Stimulated activated CD8-positive, alpha-beta memory T cell treated with anti-CD3 and anti-CD28 coated beads, Interleukin-2, amount 100 ng/mL, for 1 hour (primary cell): ENCODE results near the gene KRT79.

Experiments
- DNase-seq, 2 donors: peaks; one replicate each; pipeline ENCODE4 v3.0.0-alpha.2; 2020; ENCODE audit warnings: low read depth in 2 of 2

Gene KRT79

DNA sequence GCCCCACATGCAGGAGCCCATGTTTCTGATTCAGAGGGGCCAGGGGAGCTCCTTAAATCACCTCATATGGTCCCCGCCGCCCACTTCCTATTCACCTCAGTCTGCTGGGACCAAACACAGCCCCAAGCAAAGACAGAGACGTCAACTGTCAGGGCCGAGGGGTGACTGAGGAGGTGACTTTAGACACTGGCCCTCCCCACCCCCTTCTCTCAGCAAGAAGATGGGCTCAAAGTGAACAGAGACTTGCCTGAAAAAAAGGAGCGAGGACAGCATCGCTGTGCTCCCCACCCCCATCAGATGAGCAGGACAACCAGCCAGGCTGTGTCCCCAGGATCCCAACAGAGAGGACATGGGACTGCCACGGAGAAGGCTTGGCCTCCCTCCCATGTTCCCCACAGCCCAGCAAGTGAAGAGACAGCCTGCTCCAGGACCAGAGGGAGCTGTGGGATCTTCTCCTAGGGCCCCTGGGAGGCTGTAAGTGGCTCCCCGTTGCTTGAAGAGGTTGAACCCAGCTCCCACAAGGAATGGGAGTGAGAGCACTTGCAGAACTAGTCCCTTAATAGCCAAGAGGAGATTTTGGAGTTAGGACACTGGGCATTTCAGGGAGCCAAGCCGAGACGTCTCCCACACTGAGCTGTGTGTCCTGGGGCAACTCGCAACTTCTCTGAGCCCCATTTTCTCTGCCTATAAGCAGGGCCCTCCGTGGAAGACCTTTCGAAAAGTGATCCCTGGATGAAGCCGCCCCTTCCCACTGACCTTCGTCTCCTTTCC lies 1.3 kb upstream of the KRT79 start:
- DNase-seq = no peak

DNA sequence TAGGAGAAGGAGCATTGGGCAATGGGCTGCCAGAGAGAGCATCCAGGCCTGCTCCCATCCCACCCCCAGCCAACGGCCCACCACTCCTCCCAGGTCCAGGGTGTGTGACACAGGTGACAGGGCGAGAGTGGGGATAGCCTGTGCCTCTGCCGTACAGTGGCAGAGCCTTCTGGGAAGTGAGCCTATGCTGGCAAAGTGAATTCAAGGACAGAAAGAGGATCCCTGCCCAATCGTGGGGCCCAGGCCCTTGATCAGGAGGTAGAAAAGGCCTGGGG lies 553 bp upstream of the KRT79 start:
- DNase-seq = no peak

DNA sequence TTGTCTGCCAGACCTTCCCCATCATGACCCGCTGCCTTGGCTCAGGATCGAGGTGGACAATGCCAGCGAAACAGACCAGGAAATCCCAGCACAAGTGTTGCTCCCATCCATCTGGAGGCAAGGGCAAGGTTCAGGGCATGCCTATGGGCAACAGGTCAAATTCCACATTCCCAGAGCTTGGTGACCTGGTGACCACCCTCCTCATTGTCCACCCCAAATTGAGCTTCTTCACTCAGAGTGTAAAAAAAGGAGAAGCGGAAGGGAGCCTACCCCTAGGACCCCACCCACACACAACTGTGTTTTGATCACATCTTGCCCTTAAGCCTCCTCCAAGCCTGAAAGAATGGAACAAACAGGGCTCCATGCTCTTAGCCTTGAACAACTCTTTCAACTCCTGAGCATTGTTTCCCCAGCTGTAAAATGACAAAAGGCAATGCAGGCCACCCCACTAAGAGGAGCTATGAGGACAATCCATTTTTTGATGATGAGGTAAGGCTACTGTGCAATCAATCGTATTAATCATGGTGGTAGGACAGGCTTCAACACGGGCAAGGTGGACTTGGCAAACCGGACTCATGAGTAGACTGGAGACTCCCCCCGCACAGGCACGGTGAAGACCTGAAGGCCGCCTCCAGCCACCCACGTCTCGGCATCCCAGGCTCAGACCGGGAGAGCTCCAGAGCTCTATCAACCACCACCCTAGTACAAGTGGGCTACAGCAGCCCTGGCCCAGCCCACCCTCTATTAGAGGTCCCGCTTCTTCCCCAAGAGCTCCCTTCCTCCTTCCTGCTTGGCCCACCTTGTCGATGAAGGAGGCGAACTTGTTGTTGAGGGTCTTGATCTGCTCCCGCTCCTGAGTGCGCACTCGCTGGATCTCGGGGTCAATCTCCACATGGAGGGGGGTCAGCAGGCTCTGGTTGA lies 866 bp downstream of the KRT79 start:
- no peak for DNase-seq

DNA sequence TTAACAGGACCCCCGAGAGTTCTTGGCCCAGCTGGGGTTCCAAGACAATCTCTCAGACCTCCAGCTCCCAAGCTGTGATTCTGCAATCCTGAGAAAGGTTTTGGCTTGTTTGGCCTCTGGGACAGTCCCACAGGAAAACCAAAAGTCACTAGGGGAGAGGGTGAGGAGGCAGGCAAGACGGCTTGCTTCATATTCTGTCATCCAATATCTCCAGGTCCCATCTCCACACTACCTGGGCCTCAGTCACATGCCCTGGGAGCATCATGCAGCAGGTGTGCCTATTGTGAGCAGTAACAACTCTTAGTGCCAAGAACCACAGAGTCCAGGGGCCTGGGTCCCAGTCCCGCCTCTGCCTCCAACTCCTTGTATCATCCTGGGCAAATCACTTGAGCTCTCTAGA lies 1.7 kb downstream of the KRT79 start:
- DNase-seq = no peak

DNA sequence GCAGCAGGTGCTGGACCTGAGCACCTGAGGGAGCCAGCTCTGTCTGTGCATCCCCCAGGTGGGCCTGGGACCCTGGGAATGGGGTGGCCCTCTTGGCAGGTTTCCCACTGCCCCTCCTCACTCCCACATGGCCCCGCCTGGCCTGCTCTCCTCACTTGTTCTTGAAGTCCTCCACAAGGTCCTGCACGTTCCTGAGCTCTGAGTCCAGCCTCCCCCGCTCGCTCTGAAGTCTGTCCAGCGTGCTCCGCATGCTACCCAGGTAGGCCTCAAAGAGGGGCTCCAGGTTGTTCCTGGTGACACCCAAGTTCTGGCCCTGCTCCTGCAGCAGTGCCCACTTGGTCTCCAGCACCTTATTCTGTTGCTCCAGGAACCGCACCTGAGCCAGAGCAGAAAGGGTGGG lies 2.9 kb downstream of the KRT79 start:
- DNase-seq = no peak

DNA sequence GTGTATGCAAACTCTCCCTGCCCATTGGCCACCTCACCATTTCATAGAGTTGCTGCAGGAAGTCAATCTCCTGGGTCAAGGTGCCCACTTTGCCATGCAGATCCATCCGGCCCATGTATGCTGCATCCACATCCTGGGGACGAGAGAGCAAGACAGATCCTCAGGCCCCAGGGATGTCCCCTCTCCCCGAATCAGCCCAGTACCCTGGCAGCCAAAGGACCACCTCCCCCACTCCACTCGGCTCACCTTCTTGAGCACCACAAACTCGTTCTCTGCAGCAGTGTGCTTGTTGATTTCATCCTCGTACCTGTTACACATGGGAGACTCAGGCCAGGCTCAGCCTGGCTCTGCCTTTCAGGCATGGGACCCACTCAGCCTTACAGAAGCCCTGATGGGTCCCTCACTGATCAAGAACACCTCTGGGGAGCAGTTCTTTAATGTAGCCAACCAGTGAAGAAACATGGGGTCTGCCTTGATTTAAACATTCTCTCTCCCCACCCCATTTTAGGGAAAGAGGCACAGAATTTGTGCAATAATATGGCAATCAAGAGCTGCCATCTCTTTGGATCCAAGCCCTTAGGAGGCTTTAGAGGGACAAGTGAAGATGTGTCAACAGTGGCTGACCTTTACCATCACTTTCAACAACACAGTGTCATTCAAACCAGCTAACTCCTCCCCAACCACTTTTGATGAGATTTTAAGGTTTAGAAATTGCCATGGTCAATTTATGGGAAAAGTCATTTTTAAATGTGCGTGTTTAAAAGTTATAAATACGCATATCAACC lies 3.9 kb downstream of the KRT79 start:
- DNase-seq = no peak

DNA sequence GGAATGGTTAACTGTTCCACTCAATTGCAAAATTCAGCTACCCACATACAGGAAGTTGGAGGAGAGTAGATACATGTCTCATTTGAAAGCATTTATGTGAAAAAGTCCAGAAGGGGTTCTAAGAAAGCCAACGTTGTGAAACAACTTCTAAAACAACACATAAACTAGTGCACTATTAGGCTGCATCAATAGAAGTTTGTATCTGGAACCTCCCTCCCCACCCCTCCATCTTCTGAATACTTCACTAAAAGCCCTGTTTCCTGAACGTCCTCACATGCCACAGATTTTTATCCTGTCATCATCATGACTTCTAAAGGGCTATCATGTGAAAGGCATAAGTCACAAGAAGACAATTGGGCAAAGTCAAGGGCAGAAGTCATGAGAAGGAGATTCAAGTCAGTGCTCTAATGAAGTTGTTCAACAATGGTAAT lies 5.5 kb downstream of the KRT79 start:
- no peak for DNase-seq

DNA sequence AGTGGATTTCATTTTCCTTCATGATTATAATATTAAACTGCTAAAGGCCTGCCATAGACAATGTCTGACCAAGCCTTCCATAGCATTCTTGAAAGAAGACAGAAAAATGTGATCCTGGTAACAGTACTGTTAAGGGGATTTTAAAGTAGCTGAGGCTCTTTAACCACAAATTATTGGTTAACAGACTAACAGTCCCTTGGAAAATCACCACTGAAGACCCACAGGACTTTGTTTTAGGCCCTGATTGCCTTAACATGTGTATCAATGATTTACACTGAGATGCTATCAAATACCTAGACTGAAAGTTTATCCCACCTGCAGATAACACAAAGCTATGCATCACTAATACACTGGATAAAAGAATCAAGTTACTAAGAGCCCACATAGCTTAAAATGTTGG lies 6.0 kb downstream of the KRT79 start:
- DNase-seq = no peak

DNA sequence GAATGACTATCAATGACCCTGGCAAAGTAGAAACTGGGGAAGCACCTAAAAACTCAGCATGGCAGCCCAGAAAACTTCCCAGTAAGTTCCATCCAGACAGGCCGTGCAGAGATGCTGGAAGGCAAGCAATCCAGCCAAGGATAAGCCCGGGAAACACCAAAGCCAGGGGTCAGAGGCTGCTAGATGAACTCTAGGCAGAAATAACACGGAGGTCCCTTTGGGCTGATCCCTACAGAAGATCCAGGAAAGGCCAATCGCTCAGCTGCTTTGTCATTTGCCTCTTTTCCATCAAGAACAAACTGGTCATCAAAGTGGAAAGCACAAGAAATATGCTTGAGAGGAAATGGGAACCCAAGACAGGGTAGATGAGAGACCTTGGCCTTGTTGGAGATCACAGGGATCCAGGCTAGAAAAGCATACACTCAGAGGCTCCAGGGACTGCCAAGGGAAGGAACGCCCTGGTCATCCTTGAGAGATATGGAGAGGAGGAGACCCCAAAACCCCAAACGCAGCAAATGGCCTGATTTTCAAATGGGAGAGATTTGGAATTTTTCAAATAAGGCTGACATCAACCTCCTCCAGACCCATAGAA lies 6.5 kb downstream of the KRT79 start:
- DNase-seq = no peak

DNA sequence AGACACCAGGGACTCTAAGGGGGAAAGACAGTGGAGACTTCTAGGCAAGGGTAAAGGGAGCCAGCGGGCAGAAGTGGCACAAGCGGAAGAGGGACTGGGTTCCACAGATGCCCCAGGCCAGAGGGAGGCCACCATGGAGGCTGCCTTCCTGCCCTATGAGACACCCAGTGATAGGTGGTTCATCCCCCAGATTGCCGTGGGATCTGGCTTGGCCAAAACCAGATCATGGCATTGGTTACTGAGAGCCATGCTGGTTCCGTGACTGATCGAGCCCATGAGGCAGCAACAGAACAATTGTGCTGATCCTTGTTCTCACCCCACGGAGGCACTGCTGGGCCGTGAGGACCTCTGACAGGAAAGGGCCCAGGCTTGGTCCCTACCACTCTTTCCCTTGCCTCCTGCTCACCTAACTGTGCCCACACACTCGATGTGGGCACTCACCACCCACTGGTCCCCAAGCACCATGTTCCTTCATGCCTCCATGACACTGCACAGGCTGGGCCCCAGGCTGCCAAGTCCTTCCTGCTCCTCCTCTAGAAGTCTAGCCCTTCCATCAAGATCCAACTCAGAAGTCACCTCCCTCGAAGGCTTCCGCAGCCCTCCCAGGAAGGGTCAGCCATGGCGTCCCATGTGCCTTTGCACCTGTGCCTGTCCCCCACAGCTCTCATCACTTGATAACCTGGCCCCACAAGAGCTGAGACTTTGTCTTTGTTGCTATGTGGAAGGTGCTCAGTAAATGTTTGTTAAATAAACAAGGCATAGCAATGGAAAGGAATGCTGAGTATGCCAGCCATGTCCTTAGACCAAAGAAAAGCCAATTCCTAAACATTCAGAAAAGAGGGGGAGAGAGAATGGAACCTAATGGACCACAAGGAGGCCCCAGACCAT lies 7.3 kb downstream of the KRT79 start:
- DNase-seq = no peak

DNA sequence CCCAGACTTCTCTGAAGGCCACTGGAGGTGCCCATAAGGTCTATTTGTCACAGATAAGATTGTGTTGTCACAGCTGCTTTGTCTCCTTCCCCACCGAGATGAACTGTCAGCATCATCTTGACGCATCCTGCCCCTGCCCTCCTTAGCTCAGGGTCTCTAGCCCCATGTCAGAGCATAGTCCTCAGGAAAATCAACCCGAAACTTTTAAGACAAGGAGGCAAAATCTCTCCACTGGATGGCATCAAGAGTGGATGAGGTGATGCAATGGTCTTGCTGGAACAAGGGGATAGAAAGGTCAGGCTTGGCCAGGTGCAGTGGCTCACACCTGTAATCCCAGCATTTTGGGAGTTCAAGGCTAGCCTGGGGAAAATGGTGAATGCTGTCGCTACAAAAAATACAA lies 8.2 kb downstream of the KRT79 start:
- no peak for DNase-seq

DNA sequence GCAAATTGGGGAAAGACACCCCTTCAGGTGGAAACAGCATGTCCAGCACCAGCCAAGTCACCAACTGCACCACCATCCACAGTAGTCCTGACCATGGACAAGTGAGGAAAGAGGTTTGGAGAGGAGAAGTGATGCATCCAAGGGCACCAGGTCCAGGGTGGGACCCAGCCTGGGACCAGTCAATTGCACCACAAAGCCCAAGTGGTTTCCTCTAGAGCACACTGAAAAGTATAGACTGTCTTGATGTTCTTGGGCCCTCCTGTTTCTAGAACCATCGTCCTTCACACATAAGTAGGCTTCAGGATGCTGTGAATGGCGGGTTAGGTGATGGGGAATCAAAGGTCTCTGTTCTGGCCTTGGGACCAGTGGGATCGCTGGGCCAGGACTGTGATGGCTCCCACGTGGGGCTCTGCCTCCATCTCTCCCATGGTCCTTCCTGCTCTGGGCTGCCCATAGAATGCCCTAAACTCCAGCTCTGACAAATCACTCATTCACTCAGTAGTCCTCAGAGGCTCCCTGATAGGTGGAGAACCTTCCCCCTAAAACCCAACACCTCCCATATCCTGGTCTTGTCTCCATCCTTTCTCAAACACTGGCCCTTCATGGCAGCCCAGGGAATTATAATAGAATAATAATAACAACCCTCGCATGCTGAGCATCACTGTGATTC lies 9.2 kb downstream of the KRT79 start:
- DNase-seq = no peak

DNA sequence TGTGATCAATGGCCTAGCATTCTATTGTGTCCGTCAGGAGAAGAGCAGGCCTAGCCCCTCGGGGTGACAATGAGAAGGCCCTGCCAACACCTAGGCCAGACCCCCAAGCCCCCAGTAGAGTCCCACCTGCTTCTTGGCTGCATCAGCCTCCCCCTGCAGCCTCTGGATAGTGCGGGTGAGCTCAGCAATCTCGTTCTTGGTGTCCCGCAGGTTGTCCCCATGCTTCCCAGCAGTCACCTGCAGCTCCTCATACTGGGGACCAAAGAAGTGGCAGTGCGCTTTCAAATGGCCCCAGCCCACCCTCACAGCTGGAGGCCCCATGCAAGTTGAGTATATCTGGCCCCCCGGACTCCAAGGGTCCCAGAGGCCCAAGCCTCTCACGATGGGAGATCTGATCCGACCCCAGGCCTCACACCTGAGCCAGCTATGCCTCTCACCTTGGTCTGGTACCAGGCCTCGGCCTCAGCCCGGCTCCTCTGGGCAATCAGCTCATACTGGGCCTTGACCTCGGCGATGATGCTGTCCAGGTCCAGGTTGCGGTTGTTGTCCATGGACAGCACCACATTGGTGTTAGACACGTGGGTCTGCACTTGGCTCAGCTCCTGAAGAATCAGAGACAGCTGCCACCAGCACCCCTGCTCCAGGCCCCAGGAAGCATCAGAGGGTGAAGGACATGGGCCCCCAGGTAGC lies 10.2 kb downstream of the KRT79 start:
- no peak for DNase-seq

DNA sequence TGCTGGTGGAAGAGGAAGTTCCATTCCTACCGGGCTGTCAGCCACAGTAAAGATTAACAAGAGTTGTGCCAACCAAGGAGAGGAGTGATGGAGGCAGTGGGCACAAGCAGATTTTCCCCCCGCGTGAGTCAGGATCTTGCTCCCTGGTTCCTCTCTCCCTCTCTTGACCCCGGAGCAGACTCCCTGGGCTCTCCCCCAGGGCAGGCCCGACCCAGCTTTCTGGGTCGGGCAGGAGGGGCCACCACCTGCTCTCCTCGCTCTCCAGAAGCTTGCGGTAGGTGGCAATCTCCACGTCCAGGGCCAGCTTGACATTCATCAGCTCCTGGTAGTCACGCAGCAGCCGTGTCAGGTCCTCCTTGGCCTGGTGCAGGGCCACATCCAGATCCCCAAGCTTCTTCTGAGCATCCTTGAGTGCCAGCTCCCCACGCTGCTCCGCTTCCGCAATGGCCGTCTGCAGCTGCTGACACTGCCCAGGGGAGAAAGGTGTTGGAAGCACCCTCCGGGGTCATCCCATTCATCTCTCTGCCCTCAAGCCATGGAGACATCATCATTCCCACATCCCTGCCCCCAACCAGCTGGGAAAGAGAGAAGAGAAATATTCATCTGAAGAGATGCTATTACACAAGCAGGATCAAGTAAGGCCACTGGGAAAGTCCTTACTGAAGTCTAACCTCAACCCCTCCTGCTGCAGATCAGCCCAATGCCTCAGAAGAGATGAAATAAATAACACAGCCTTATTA lies 11.2 kb downstream of the KRT79 start:
- DNase-seq = no peak

DNA sequence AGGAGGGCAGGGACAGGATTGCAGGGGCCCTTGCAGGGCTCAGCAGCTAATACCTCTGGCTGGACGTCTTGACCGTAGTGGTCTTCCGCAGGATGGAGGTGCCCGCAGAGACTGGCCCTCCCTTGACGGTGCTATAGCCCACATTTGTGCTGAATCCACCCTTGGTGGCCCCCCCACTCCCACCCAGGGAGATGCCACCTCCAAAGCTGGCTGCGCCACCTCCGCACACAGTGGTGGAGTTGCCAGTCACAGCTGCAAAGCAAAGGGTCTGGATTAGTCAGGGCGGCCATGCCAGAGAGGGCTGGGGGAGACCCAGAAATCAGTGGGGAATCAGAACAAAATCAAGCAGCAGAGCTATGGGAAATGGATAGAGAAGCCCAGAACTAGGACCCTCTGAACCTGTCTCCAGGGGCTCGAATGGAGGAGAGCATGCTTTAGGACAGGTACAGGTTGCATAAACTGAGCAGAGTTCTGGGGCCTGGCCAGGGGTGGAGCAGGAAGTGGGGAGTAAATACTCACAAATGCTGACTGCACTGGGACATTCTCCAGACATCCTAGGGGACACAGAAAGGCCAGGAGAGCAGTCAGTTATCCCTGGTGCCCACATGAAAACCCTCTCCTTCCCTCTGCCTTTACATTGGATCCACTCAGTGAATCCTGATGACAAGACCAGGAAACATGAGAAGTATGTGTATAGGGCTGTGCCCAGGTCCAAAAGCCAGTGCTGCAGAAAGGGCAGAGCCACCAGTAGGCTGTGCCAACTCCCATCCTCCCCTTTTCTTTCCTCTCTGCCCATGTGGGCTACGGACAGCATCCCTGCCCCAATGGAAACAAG lies 12.1 kb downstream of the KRT79 start:
- no peak for DNase-seq

DNA sequence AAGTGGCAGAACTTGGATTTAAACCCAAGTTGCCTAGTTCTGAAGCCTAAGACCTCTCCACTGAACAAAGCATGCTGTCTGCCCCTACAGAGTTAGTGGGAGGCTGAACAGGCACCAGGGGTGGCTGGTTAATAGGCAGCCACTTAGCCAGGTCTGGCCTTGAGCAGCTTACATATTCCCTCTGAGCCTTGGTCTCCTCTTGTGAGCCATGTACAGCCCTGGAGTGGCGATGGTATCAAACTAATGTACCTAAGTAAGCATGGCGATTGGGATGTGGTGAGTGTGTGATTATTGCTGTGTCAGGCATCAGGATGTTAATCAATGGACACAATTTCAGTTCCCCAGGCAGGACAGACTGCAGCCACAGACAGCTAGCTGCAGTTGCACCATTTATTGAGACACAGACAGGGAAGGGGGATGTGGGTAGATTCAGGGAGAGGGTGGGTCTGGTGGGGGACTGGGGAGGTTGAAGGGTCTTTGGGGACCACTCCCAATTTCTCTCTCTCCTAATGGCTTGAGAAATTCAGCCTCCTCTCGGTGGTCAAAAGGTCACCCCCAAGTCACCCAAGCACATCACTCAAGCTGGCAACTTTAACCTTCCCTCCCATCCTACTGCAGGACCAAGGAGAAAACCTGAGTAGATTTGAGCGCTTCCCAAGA lies 12.9 kb downstream of the KRT79 start:
- no peak for DNase-seq

DNA sequence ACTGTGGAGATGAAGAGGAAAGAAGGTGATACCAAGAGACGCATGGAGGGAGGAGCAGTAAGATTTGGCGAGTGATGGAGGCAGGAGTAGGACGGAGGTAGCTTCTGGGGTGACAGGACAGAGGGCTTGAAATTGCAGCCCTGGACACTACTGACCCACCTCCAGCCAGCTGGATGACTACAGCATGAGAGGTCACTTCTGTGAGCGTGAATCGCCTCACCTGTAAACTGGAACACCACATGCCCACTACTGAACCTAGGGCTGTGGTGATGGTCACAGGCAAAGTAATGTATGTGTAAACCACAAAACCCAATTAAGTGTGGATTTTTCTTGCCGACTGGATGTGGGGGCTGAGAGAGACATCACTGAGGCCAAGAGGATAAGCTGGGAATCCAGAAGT lies 13.6 kb downstream of the KRT79 start:
- DNase-seq = no peak
